ENCODE data around the gene TRIM24. TPM values are rescaled to one million over a fixed set of nuclear protein-coding genes. Genes with fewer than 3 reads are reported as not detected.
A peak's percentile ranks its signal among the peaks of the same experiment; 100 is the strongest.

Gene TRIM24
- total RNA-seq, 1 donor from 2014 or later = 60.3 TPM

DNA sequence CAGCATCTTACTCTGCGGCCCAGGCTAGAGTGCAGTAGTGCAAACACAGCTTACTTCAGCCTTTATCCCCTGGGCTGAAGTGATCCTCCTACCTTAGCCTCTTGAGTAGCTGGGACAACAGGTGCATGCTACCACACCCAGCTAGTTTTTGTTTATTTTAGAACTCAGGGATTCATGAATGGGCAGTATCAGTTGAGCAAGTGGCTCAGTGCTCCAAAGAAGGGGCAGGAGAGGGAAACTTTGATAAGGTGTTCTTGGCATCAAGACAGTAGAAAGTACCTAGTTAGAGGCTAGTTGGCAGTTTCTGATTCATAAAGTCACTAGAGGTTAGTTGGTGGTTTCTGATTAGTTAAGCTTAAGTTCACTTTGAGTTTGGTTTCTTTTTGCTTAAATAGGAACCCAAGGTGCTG, 18.4 kb downstream of the TRIM24 start:
- no peaks in the 10 kb centered on the region for H3K36me3 Mint-ChIP-seq (ENCODE audit: low read depth, unreplicated experiment)
- peaks cover 94% of the 10 kb centered on the region for H3K79me2 ChIP-seq (ENCODE audit: insufficient read depth, low read length)

GRCh38 chr7:138480527-138480926, 20.5 kb downstream of the TRIM24 start:
- H3K4me1 Mint-ChIP-seq (ENCODE audit: low read depth, unreplicated experiment) = peaks cover 16% of the 10 kb centered on the region
- peaks cover 96% of the 10 kb centered on the region for H3K79me2 ChIP-seq (ENCODE audit: insufficient read depth, low read length)
- no peak for TF ChIP-seq CTCF (IDR thresholded peaks at IDR 0.05; ENCODE audit: insufficient read depth, low read depth, low read length)
- no peak for TF ChIP-seq EZH2 (IDR thresholded peaks at IDR 0.05; ENCODE audit: insufficient read depth, low read length)
- no peak overlapping the region for H3K9ac ChIP-seq (ENCODE audit: low read length)
- no peak overlapping the region for H3K27ac ChIP-seq (ENCODE audit: low read depth, low read length)
- DNase-seq (ENCODE audit: low read depth) (no peak), FAIRE-seq (no peak)
- H3K9me3 ChIP-seq (ENCODE audit: insufficient read depth, low read depth, low read length) = no peaks in the 10 kb centered on the region
- no peak overlapping the region for H3K4me3 ChIP-seq (ENCODE audit: insufficient read depth, low read depth, low read length)
- no peaks in the 10 kb centered on the region for H3K27me3 Mint-ChIP-seq (ENCODE audit: low read depth, unreplicated experiment)
- no peak overlapping the region for H3K27ac Mint-ChIP-seq (ENCODE audit: unreplicated experiment)
- H3K27me3 ChIP-seq (ENCODE audit: insufficient read depth, low read length) = no peaks in the 10 kb centered on the region
- no peaks in the 10 kb centered on the region for H3K4me1 ChIP-seq (ENCODE audit: insufficient read depth, low read length)
- H3K4me2 ChIP-seq (ENCODE audit: low read length) = no peak overlapping the region
- peaks cover 64% of the 10 kb centered on the region for H4K20me1 ChIP-seq (ENCODE audit: insufficient read depth, low read length)
- H3K36me3 ChIP-seq (ENCODE audit: insufficient read depth, low read length) = no peaks in the 10 kb centered on the region
- H3K36me3 Mint-ChIP-seq (ENCODE audit: low read depth, unreplicated experiment) = no peaks in the 10 kb centered on the region
- H3K4me3 Mint-ChIP-seq (ENCODE audit: unreplicated experiment) = no peak overlapping the region
- H2AFZ ChIP-seq (ENCODE audit: low read depth, low read length) = no peak overlapping the region
- H3K9me3 Mint-ChIP-seq (ENCODE audit: unreplicated experiment) = peaks cover 2% of the 10 kb centered on the region

More for the DNA sequence above, 18.4 kb downstream of the TRIM24 start:
- Mint-ChIP-seq H3K9me3 (ENCODE audit: unreplicated experiment) (no peaks in the 10 kb centered on the region), H3K4me1 (ENCODE audit: low read depth, unreplicated experiment) (peaks cover 16% of the 10 kb centered on the region), H3K27ac (ENCODE audit: unreplicated experiment) (no peak overlapping the region), H3K27me3 (ENCODE audit: low read depth, unreplicated experiment) (no peaks in the 10 kb centered on the region), H3K4me3 (ENCODE audit: unreplicated experiment) (no peak overlapping the region)
- Histone ChIP-seq H2AFZ (ENCODE audit: low read depth, low read length) (no peak overlapping the region), H3K4me1 (ENCODE audit: insufficient read depth, low read length) (no peaks in the 10 kb centered on the region), H3K4me3 (ENCODE audit: insufficient read depth, low read depth, low read length) (no peak overlapping the region), H3K27ac (ENCODE audit: low read depth, low read length) (no peak overlapping the region), H3K36me3 (ENCODE audit: insufficient read depth, low read length) (no peaks in the 10 kb centered on the region), H4K20me1 (ENCODE audit: insufficient read depth, low read length) (peaks cover 75% of the 10 kb centered on the region), H3K9me3 (ENCODE audit: insufficient read depth, low read depth, low read length) (no peaks in the 10 kb centered on the region), H3K27me3 (ENCODE audit: insufficient read depth, low read length) (no peaks in the 10 kb centered on the region), H3K9ac (ENCODE audit: low read length) (no peak overlapping the region), H3K4me2 (ENCODE audit: low read length) (no peak overlapping the region)
- DNase-seq (ENCODE audit: low read depth) (no peak), FAIRE-seq (no peak)
- TF ChIP-seq EZH2 (IDR thresholded peaks at IDR 0.05; ENCODE audit: insufficient read depth, low read length) (no peak), CTCF (IDR thresholded peaks at IDR 0.05; ENCODE audit: insufficient read depth, low read depth, low read length) (no peak)

DNA sequence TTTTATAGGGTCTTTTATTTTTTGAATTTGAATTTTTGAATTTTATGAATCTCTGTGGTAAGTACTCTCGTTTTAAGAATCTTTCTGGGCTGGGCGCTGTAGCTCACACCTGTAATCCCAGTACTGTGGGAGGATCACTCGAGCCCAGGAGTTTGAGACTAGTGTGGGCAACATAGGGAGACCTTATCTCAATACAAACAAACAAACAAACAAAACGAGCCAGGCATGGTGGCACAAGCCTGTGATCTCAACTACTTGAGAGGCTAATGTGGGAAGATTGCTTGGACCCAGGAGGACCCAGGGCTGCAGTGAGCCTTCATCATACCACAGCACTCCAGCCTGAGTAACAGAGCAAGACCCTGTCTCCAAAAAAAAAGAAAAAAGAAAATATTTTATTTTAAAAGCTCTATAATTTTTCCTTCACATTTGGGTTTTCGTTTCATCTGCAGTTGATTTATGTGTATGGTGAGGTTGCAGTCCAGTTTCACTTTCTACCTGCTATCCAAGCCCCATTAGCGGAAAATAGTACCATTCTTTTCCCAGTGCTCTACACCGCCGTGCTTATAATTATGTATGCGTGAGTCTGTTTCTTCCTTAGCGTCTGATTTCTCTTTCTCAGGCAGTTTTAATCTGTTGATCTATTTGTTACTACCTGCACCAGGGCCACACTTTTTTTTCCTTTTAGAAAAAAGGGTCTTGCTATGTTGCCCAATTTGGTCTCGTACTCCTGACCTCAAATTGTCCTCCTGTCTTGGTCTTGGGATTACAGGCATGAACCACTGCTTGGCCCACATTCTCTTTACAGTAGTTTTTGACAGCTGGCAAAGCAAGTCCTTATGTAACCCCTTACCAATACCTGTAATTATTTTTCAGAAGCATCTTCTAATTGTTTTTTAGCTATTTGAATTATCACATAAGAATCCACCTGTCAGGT, 21.7 kb downstream of the TRIM24 start:
- no peak overlapping the region for H3K27ac ChIP-seq (ENCODE audit: low read depth, low read length)
- peak overlapping the region; percentile 12 for H3K27ac Mint-ChIP-seq (ENCODE audit: unreplicated experiment)
- TF ChIP-seq CTCF (IDR thresholded peaks at IDR 0.05; ENCODE audit: insufficient read depth, low read depth, low read length) = no peak
- no peak for TF ChIP-seq EZH2 (IDR thresholded peaks at IDR 0.05; ENCODE audit: insufficient read depth, low read length)
- no peaks in the 10 kb centered on the region for H3K27me3 ChIP-seq (ENCODE audit: insufficient read depth, low read length)
- H2AFZ ChIP-seq (ENCODE audit: low read depth, low read length) = no peak overlapping the region
- no peaks in the 10 kb centered on the region for H3K4me1 ChIP-seq (ENCODE audit: insufficient read depth, low read length)
- H3K27me3 Mint-ChIP-seq (ENCODE audit: low read depth, unreplicated experiment) = no peaks in the 10 kb centered on the region
- no peak for FAIRE-seq
- DNase-seq (ENCODE audit: low read depth) = no peak
- H3K9me3 Mint-ChIP-seq (ENCODE audit: unreplicated experiment) = peaks cover 4% of the 10 kb centered on the region
- no peak overlapping the region for H3K4me2 ChIP-seq (ENCODE audit: low read length)
- no peak overlapping the region for H3K4me3 ChIP-seq (ENCODE audit: insufficient read depth, low read depth, low read length)
- H3K4me3 Mint-ChIP-seq (ENCODE audit: unreplicated experiment) = no peak overlapping the region
- H3K4me1 Mint-ChIP-seq (ENCODE audit: low read depth, unreplicated experiment) = peaks cover 16% of the 10 kb centered on the region
- peaks cover 96% of the 10 kb centered on the region for H3K79me2 ChIP-seq (ENCODE audit: insufficient read depth, low read length)
- H3K36me3 Mint-ChIP-seq (ENCODE audit: low read depth, unreplicated experiment) = peaks cover 6% of the 10 kb centered on the region
- H3K36me3 ChIP-seq (ENCODE audit: insufficient read depth, low read length) = no peaks in the 10 kb centered on the region
- H3K9ac ChIP-seq (ENCODE audit: low read length) = no peak overlapping the region
- peaks cover 60% of the 10 kb centered on the region for H4K20me1 ChIP-seq (ENCODE audit: insufficient read depth, low read length)
- no peaks in the 10 kb centered on the region for H3K9me3 ChIP-seq (ENCODE audit: insufficient read depth, low read depth, low read length)

Measured in astrocyte (in vitro differentiated cells and primary cell).